Liver (tissue), 9 donors: ENCODE results near the gene ZNF285. TPM values are rescaled to one million over a fixed set of nuclear protein-coding genes. Genes with fewer than 3 reads are reported as not detected.

Source experiments
- DNase-seq: peaks from one replicate; pipeline ENCODE4 v3.0.0-alpha.2; 2017; ENCODE audit warnings: low spot score
- H3K27ac ChIP-seq, 2 donors: one replicate each; pipeline ENCODE4 v1.7.0; 2013; ENCODE audit warnings: inconsistent platforms in 2 of 2, low read length in 2 of 2, control low read depth in 1 of 2, low read depth in 1 of 2, mild to moderate bottlenecking in 1 of 2
- H3K27me3 ChIP-seq, 4 donors: one replicate each; pipeline versions ENCODE4 v1.6.1 to v1.7.0; 2013; ENCODE audit warnings: low read length in 3 of 4, inconsistent platforms in 1 of 4, mild to moderate bottlenecking in 1 of 4, moderate library complexity in 1 of 4; ENCODE audit not compliant: control insufficient read depth in 4 of 4, insufficient read depth in 4 of 4
- H3K36me3 ChIP-seq, 4 donors: one replicate each; pipeline versions ENCODE4 v1.6.1 to v1.7.0; 2013; ENCODE audit warnings: low read length in 3 of 4, mild to moderate bottlenecking in 3 of 4, low read depth in 1 of 4, moderate library complexity in 1 of 4; ENCODE audit not compliant: control insufficient read depth in 4 of 4, insufficient read depth in 3 of 4
- H3K4me1 ChIP-seq, 4 donors: one replicate each; pipeline versions ENCODE4 v1.6.1 to v1.7.0; 2013; ENCODE audit warnings: low read length in 3 of 4, mild to moderate bottlenecking in 3 of 4, moderate library complexity in 1 of 4; ENCODE audit not compliant: control insufficient read depth in 4 of 4, insufficient read depth in 4 of 4
- H3K4me3 ChIP-seq, 3 donors: one replicate each; pipeline versions ENCODE4 v1.6.1 to v1.7.0; 2013; ENCODE audit warnings: low read length in 3 of 3, control low read depth in 1 of 3, low read depth in 1 of 3, mild to moderate bottlenecking in 1 of 3
- H3K9ac ChIP-seq, 2 donors: one replicate each; pipeline ENCODE4 v1.7.0; 2013; ENCODE audit warnings: low read length in 2 of 2, mild to moderate bottlenecking in 2 of 2, moderate library complexity in 2 of 2, control low read depth in 1 of 2, low read depth in 1 of 2
- H3K9me3 ChIP-seq, 4 donors: one replicate each; pipeline versions ENCODE4 v1.6.1 to v1.7.0; 2013; ENCODE audit warnings: low read length in 3 of 4; ENCODE audit not compliant: control insufficient read depth in 4 of 4
- ATF3 ChIP-seq: IDR thresholded peaks from 2 replicates; pipeline ENCODE4 v1.6.1; 2016; ENCODE audit warnings: antibody characterized with exemption
- CTCF ChIP-seq: fragments of 150-350 bp; IDR thresholded peaks from 2 replicates; pipeline ENCODE4 v1.5.1; 2017; ENCODE audit warnings: improper control_type of control experiment, low read depth, low read length; ENCODE audit not compliant: missing input control
- EGR1 ChIP-seq, 2 donors: IDR thresholded peaks; 2 replicates each; pipeline ENCODE4 v1.6.1; 2016 to 2018; ENCODE audit warnings: antibody characterized with exemption in 2 of 2, low read depth in 2 of 2
- FOXA1 ChIP-seq: IDR thresholded peaks from 2 replicates; pipeline ENCODE4 v1.6.1; 2016; ENCODE audit warnings: antibody characterized with exemption
- HNF4A ChIP-seq, 2 donors: conservative IDR thresholded peaks; 2 replicates each; pipeline ENCODE4 v1.6.1; 2016; ENCODE audit warnings: antibody characterized with exemption in 2 of 2, mild to moderate bottlenecking in 2 of 2
- HNF4G ChIP-seq: IDR thresholded peaks from 2 replicates; pipeline ENCODE4 v1.6.1; 2016; ENCODE audit warnings: antibody characterized with exemption
- JUND ChIP-seq, 2 donors: IDR thresholded peaks; 2 replicates each; pipeline ENCODE4 v1.6.1; 2016; ENCODE audit warnings: antibody characterized with exemption in 2 of 2
- MAX ChIP-seq: IDR thresholded peaks from 2 replicates; pipeline ENCODE4 v1.6.1; 2016; ENCODE audit warnings: antibody characterized with exemption
- NR2F2 ChIP-seq: IDR thresholded peaks from 2 replicates; pipeline ENCODE4 v1.6.1; 2016; ENCODE audit warnings: antibody characterized with exemption
- RAD21 ChIP-seq, 2 donors: IDR thresholded peaks; 2 replicates each; pipeline ENCODE4 v1.6.1; 2016; ENCODE audit warnings: antibody characterized with exemption in 2 of 2, mild to moderate bottlenecking in 2 of 2
- REST ChIP-seq: IDR thresholded peaks from 2 replicates; pipeline ENCODE4 v1.6.1; 2016; ENCODE audit warnings: antibody characterized with exemption, mild to moderate bottlenecking
- RXRA ChIP-seq, 2 donors: IDR thresholded peaks; 2 replicates each; pipeline ENCODE4 v1.6.1; 2017 to 2018; ENCODE audit warnings: antibody characterized with exemption in 2 of 2, mild to moderate bottlenecking in 1 of 2
- SP1 ChIP-seq: IDR thresholded peaks from 2 replicates; pipeline ENCODE4 v1.6.1; 2018; ENCODE audit warnings: antibody characterized with exemption, mild to moderate bottlenecking
- TAF1 ChIP-seq: conservative IDR thresholded peaks from 2 replicates; pipeline ENCODE4 v1.6.1; 2016; ENCODE audit warnings: antibody characterized with exemption, mild to moderate bottlenecking
- YY1 ChIP-seq: IDR thresholded peaks from 2 replicates; pipeline ENCODE4 v1.6.1; 2016; ENCODE audit warnings: antibody characterized with exemption, mild to moderate bottlenecking
- ZBTB33 ChIP-seq: IDR thresholded peaks from 2 replicates; pipeline ENCODE4 v1.6.1; 2016; ENCODE audit warnings: antibody characterized with exemption
- WGBS: extraction: QIAGEN DNeasy Blood & Tissue Kit; methylation state at CpG from one replicate; pipeline ENCODE4 v1.1.7; 2013; 5-methylcytosine and 5-hydroxymethylcytosine counted together
- polyA plus RNA-seq, 2 donors: library from polyadenylated mRNA; stranded (reverse) in 1 of 2; unstranded in 1 of 2; fragments of 200-250 nt in 1 of 2; fragments of >200 nt in 1 of 2; fragmentation: Nextera tagmentation in 1 of 2; extraction: Ambion mirVana in 1 of 2; gene quantifications; one replicate each; pipeline versions ENCODE4 v1.2.1 to v1.2.3, GENCODE V29; 2013 to 2015
- total RNA-seq, 2 donors: library from RNA; depleted of rRNA; stranded (reverse); fragments of >200 nt; gene quantifications; one replicate each; pipeline ENCODE4 v1.2.3, GENCODE V29; 2014
- donor health status: healthy.
- donor health status: healthy.
- donor health status: healthy.
- donor health status: healthy.
- donor health status: healthy.

Gene ZNF285
- total and polyA plus RNA-seq, 4 donors, result 0.23 to 1.4 (median 0.49) TPM

GRCh38 chr19:44371815-44372480 lies 29.5 kb downstream of the ZNF285 start (continued):
- TF ChIP-seq REST (no peak), YY1 (no peak), HNF4A (conservative IDR thresholded peaks at IDR 0.05) (no peak), FOXA1 (no peak)

- Histone ChIP-seq H3K27me3 (no peaks in the 10 kb centered on the region), H3K9me3 (peaks cover 6 to 13% (median 11%) of the 10 kb centered on the region in 4 donors), H3K4me1 (no peaks in the 10 kb centered on the region), H3K9ac (no peak overlapping the region), H3K4me3 (no peak overlapping the region), H3K27ac (no peak overlapping the region), H3K36me3 (no peaks in the 10 kb centered on the region)
- no peak for TF ChIP-seq MAX
- no peak for TF ChIP-seq SP1
- WGBS, result 50% methylated on average over 17 of the region's 17 CpGs
- DNase-seq, result no peak
Observed at GRCh38 chr19:44367024-44367423, 34.4 kb downstream of the ZNF285 start.

GRCh38 chr19:44356383-44357111 lies 44.9 kb downstream of the ZNF285 start, which contains the start of gene ZNF112:
ZNF112 (minus strand) TSS chr19:44356680; CDS start chr19:44340539, 16,141 bp downstream.
- WGBS, result 3% methylated on average over 38 of the region's 38 CpGs
- no peaks in the 10 kb centered on the region for H3K27me3 ChIP-seq
- no peaks in the 10 kb centered on the region for H3K36me3 ChIP-seq
- H3K9ac ChIP-seq, result peak within 1 kb of the TSS in 1 of 2 donors; percentile 58
- peak; percentile 64 for DNase-seq
- H3K27ac ChIP-seq, result no peak within 1 kb of the TSS
- peak within 1 kb of the TSS; percentile 47 to 95 (median 87) for H3K4me3 ChIP-seq
- H3K4me1 ChIP-seq, result peaks cover 0 to 5% (median 1%) of the 10 kb centered on the region in 4 donors
- H3K9me3 ChIP-seq, result peaks cover 2 to 11% (median 8%) of the 10 kb centered on the region in 4 donors
- TF ChIP-seq CTCF, result no peak
- TF ChIP-seq SP1, result no peak
- no peak for TF ChIP-seq REST
- no peak for TF ChIP-seq RAD21 (IDR thresholded peaks at IDR 0.05)
- TF ChIP-seq YY1, result peak; percentile 86
- peak; percentile 50 for TF ChIP-seq TAF1
- peak; percentile 14 to 31 for TF ChIP-seq RXRA (IDR thresholded peaks at IDR 0.05)
- TF ChIP-seq FOXA1, result no peak
- TF ChIP-seq HNF4G, result no peak
- peak; percentile 89 for TF ChIP-seq ZBTB33
- no peak for TF ChIP-seq JUND (IDR thresholded peaks at IDR 0.05)
- TF ChIP-seq HNF4A (conservative IDR thresholded peaks at IDR 0.05), result peak; percentile 13 to 17
- peak in 1 of 2 donors; percentile 57 for TF ChIP-seq EGR1 (IDR thresholded peaks at IDR 0.05; ENCODE audit: low read depth in 2 of 2)
- TF ChIP-seq ATF3, result no peak
- TF ChIP-seq NR2F2, result peak; percentile 25
- peak; percentile 60 for TF ChIP-seq MAX
